Stimulated activated CD4-positive, alpha-beta T cell treated with anti-CD3 and anti-CD28 coated beads, Interleukin-1b, Interleukin-23, amount 100 ng/mL, for 4 hours (primary cell): Measurements from ENCODE around the gene LYAR.
A peak's percentile ranks its signal among the peaks of the same experiment; 100 is the strongest.

Source experiments
- DNase-seq, 2 donors: peaks; one replicate each; pipeline ENCODE4 v3.0.0-alpha.2; 2020; ENCODE audit warnings: low read depth in 2 of 2

Gene LYAR, protein sequence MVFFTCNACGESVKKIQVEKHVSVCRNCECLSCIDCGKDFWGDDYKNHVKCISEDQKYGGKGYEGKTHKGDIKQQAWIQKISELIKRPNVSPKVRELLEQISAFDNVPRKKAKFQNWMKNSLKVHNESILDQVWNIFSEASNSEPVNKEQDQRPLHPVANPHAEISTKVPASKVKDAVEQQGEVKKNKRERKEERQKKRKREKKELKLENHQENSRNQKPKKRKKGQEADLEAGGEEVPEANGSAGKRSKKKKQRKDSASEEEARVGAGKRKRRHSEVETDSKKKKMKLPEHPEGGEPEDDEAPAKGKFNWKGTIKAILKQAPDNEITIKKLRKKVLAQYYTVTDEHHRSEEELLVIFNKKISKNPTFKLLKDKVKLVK

DNA sequence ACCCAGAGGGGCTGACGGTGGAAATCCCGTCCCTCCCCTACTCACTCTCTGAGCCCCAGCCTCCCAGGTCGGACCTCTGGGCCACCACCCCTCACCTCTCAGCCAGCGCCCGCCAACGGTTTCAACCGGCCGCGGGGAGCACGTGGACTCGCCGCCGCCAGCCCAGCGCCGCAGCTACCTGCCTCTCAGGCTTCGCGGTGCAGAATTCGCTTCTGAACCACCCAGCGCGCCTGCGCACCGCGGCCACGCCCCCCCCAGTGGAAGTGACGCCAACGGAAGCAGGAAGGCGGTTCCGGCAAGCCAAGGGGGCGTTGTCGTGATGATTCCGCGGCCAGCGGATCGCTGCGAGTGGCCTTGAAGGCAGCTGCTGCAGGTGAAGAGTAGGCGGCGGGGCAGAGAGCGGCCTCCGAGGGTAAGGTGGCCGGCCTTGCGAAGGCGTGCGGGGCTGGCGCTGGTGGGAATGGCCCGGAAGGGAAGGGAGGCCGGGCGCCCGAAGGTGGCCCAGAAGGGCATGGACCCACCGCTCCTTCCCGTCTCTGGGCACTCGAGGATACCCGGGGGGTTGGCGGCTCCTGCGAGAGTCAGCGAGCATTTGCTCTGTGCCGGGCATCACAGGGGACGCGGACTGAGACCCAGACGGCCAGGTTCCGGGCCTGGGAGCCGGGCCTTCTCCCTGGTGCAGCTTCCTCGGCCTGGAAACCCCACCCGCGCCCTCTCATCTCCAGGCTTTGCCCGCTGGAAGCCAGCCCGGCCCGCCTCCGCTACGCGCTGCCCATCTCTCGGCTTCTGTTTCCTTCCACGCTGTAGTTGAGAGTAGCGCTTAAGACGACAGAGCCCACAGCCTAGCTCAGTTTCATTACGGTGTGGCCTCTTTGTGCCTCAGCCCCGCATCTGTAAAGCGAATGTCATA lies at the start of gene LYAR, which contains the start of gene ZBTB49:
LYAR (minus strand) TSS at position 214 of the 910 bp plus-strand sequence. CDS start 6,412 bp downstream, outside the sequence.
ZBTB49 (plus strand) TSS at position 311 of the 910 bp plus-strand sequence. CDS start 9,695 bp downstream, outside the sequence.
- DNase-seq = peak; percentile 94 to 96

DNA sequence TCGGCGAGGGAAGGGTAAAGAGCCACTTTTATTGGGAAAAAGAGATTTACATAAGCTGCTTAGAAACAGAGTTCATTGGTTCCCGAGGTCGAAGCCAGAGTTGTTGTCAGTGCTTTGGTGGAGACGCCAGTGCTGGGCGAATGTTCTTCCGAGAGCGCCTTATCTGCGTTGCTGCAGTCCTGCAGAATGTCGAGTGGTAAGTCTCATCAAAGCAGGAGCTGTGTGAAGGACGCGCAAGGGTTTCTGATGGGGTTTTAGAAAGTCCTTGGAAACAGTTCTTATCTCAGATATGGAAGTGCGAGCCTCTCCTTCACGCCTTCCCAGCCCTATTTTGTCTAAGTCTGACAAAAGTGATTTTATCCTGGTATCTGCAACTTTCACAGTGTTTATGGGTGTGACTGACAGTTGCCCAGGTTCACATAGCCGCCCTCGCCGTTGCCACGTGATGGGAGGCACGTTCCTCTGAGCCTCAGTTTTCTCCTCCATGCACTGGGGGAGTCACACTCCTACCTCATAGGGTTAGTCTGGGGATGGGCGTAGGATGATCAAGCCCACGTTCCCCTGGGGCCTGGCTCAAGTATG lies 49.6 kb upstream of the LYAR start:
- DNase-seq = no peak

DNA sequence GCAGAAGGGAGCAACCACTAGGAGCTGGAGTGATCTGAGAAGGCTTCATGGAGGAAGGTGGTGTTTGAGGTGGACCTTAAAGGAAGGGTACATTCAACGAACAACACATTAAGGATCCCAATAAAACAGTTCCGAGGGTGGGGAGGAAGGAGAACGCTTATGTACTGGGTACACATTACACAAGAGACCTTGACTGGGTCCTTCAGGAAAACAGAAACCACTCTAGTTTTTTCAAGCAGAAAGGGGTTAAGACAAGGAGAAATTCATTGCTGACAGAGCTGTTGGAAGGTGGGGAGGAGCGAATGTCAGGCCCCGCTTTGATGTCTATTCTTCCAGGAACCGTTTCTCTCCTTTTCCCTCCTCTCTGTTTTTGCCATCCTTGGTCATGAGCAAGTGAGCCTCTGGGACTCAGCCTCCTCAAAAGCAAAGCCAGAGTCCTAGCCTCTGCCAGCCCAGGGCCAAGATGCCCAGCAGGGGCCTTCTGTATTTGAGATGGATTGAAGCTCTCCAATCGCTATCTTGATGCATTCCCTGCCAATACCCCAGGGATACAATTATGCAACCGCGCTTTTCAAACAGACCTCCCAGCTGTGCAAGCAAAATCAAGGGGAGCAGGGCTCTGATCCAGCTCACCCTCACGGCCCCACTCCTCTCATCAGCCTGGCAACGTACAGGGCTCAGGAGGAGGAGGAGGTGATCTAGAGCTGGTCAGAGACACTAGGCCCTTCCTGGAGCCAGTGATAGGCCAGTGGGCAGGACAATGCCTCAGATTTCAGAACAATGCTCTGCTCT lies 48.5 kb upstream of the LYAR start:
- no peak for DNase-seq

DNA sequence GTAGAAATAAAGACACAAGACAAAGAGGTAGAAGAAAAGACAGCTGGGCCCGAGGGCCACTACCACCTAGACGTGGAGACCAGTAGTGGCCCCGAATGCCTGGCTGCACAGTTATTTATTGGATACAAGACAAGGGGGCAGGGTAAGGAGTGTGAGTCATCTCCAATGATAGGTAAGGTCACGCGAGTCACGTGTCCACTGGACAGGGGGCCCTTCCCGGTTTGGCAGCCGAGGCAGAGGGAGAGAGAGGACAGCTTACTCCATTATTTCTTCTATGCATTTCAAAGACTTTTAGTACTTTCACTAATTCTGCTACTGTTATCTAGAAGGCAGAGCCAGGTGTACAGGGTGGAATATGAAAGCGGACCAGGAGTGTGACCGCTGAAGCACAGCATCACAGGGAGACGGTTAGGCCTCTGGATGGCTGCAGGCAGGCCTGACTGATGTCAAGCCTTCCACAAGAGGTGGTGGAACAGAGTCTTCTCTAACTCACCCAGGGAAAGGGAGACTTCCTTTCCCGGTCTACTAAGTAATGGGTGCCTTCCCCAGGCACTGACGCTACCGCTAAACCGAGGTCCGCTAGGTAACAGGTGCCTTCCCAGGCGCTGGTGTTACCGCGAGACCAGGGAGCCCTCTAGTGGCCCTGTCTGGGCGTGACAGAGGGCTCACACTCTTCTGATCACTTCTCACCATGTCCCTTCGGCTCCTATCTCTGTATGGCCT lies 45.0 kb upstream of the LYAR start:
- DNase-seq = peak; percentile 55 to 66

DNA sequence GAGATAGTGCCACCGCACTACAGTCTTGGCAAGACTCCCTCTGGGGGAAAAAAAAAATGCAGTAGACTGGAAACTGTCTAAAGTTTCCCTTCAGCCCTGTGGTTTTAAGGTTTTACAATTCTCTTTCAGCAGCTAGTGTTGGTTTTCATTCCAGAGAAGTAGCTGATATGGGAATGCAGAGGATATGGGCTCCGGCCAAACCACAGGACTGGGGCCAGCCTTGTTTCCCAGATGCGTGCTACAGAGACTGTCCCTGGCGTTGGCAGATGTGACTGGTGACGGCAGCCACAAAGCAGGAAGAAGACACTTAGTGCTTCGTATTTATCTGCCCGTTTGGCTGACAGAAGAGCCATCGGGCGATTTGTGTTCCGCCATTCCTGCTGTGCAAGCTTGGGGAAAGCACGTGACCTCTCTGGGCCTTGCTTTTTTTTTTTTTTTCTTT lies 43.3 kb upstream of the LYAR start:
- DNase-seq = no peak

DNA sequence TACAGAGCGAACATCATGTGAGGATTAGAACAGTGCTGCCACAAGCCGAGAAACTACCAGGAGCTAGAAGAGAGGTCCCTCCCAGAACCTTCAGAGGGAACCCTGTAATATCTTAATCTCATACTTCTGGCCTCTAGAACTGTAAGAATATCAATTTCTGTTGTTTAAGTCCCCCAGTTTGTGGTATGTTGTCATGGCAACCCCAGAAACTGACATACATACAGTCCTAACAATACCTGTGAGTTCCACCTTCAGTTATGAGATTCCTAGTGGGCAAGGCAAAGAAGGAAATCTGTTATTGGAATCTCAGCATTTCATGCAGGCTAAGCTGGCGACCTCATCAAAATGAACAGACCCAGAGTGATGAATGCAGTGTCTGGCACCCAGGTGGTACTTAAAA lies 42.6 kb upstream of the LYAR start:
- no peak for DNase-seq

DNA sequence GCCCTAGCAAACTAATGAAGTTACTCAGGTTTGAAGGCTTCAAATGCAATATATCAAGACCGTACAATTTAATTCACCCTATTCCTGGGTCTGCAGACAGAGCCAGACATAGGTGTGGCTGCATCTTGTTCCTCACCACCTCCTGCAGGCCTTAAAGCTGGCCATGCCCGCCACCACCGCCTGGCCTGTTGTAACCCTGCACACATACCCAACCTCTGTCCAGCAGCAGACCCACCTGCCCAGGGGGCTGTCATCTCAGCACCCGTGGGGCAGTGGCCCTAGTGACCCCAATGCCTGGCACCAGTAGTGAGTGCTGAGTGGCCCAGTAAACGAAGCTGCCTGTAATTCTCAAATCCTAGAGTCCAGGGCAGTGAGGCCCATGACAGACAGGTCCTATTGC lies 40.8 kb upstream of the LYAR start:
- no peak for DNase-seq

DNA sequence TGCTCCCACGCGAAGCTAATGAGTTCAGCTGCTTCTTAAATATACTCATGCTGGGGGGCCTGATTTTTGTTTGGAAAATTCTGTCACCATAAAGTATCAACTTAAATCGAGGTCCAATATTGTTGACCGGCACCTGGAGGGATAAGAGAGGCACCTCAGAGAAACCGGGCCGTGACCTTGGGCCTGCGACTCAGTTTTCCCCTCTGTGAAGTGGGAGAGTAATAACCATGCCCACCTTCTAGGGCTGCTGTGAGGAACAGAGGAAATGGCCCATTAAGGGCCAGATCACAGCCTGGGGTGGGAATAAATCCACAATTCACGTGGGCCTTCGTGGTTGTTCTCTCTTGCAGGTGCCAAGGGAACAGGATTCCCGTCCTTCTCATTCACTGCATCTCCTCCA lies 39.5 kb upstream of the LYAR start:
- DNase-seq = no peak

DNA sequence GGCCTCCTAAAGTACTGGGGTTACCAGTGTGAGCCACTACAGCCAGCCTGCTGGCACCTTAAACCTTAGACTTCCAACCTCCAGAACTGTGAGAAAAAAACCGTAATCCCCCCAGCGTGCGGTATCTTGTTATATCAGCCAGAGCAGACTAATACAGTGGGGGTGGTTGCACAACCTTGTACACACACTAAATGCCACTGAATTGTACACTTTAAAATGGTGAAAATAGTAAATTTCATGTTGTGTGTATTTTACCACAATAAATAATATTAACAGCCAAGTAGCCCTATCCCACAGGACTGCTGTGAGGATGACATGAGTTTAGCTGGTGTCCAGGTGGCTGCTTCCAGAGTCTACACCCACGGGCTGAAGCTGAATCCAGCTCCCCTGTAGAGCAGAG lies 38.9 kb upstream of the LYAR start:
- DNase-seq = no peak

DNA sequence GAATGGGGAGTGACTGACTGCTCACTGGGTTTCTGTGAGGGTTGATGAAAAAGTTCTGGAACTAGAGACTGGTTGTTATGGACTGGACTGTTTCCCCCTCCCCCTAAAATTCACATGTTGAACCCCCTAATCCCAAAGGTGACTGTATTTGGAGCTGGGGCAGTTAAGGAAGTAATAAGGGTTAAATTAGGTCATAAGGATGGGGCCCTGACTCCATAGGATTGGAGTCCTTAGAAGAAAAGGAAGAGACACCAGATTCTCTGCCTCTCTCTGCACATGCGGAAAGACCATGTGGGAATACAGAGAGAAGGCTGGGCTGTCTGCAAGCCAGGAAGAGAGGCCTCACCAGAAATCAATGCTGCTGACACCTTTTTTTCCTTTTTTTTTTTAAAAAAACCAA lies 38.3 kb upstream of the LYAR start:
- DNase-seq = no peak

DNA sequence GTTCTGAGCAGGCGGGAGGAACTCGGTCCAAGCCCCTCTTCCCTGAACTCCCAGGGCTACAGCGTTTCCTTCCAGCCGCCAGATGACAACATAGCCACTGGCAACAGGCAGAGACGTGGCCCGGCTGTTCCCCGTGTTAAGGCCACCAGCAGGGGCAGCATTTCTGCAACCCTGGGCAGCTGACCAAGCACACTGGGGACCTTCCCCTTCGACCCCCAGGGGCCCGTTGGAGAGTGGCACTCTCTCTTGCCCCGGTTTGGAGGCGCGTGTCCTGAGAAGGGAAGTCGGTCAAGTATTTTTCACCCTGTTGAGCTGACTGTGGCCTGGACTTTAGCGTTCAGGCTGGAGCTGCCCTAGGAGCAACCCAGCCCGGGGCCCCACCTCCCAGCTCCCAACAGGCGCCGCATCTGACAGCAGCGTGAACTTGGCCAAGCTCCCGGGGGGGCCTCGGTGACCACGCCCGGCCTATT lies 37.7 kb upstream of the LYAR start:
- no peak for DNase-seq

DNA sequence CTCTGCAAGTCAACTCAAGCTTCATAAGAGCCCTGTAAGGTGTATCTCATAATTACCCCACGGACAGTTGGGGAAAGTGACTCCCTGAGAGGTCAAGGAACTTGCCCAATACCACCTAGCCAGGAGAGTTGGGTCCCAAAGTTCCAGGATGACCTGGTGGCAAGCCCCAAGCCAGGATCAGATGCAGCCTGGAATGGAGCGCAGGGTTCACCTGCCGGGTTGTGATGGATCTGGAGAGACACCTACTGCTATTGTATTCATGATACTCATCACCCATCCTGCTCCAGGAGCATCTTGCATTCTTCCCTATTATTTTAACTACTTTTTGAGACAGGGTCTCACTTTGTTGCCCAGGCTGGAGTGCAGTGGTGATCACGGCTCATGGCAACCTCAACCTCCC lies 36.2 kb upstream of the LYAR start:
- DNase-seq = no peak

DNA sequence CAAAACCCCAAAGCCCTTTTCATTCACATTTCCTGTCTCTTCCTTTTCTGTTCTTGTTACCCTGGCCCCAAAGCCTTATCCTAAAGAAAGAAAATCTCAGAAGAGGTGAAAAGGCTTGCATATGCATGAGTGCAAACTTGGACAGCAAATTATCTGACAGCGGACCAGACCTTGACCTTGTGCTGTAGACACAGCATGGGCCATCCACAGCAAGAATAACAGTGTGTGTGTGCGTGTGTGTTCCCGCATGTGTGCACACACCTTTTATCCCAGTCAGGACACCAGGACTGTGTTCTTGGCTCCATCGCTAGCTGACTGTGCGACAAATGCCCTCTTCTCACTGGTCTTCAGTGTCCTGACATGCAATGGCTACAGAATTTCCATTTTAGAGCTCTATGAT lies 35.4 kb upstream of the LYAR start:
- no peak for DNase-seq

DNA sequence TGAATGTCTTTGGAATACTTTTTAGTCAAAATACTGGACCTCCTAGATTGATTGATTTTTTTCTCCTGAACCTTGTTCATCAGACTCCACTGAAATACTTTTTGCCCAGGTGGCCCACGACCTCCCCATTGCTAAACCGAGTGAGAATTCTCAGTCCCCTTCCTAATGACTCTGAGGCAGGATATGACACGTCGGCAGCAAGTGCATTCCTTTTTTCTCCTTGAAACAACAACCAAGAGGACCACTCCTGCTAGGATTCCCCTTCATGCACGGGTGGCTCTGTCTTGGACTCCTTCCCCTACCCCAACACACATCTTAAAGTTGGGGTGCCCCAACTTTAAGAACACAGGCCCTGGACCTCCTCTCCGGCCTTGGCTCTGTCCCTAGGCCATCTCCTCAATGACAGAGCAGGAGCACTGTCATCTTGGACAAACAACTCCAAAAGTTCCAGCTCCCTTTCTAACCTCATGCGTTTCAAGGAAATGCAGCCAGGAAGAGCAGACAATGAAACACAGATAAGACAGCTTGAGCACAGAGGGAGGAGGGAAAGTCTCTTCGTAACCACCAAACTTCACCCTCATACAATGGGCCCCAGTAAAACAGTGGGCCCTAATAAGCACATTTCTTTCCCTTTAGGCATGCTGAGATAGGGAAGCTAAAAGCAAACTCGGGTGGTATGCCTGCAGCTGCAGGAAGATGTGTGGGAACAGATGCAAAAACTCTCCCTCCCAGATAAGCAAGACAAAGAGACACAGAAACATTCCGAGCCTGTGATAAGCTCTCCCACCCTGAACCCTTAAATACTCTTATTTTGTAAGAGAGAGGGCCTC lies 34.0 kb upstream of the LYAR start:
- DNase-seq = no peak

DNA sequence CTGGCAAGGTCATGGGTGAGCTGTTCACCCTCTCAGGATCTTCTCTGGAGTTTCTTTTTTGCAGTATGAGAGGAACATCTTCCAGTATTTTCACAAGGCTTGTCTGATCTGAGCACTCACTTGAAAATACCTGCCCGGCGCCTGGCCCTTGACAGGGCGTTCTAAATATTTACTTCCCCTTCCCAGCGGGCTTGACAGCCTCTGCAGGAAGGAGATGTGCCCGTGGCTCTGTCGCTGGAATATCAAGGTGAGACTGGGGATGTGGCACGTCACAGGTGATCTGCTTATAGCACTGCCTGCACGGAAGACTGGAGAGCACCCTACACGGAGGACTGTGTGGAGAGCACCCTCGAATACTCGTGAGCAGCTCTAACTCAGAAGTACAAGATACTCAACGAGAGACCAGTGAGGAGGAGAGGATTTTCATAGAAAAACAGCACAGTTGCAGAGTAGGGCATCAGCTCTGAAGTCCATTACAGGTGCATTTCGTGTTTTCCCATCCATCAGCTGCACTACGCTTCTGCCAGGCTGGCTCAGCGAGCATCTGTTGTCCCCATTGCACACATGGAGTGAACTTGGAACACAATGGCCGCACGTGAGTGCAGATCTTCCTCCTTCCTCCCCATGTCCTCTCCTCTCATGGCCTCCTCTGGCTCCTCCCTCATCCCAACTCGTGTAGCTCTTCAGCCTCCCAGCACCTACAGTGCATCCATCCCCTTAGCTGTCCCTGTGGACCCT lies 32.2 kb upstream of the LYAR start:
- DNase-seq = no peak

DNA sequence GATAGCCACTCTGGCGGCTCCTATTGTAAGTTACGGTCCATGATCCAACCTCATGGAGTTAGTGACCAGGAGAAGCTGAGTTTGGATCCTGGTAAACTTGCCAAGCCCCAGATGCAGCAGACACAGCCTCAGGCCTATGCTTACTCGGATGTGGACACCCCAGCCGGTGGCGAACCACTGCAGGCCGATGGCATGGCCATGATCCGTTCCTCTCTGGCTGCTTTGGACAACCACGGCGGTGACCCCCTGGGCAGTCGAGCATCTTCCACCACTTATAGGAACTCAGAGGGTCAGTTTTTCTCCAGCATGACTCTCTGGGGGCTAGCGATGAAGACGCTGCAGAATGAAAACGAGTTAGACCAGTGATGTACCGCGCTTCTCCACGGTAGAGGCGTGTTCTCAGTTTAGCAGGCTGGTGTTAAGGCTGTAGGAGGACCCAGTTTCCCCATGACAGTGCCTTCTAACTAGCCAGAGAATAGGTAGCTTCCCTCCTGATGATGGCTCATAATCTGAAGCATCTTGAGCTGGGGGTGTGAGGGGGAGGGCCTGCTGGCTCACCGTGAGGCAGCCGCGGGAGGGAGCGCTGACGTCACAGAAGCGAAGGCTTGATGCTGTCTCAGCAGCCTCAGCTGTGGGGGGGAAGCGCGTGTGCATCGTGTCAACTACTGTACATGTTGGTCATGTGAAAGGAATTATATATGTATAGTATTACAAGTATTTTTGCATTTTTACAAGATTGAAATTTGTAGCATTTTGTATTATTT lies 31.2 kb upstream of the LYAR start:
- DNase-seq = no peak

DNA sequence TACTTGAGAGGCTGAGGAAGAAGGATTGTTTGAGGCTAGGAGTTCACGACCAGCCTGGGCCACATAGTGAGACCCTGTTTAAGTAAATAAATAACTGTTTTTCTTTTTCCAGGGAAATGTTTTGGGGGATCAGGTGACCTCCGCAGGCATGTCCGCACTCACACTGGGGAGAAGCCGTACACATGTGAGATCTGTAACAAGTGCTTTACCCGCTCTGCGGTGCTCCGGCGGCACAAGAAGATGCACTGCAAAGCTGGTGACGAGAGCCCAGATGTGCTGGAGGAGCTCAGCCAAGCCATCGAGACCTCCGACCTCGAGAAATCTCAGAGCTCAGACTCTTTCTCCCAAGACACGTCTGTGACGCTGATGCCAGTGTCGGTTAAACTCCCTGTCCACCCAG lies 30.6 kb upstream of the LYAR start:
- no peak for DNase-seq

DNA sequence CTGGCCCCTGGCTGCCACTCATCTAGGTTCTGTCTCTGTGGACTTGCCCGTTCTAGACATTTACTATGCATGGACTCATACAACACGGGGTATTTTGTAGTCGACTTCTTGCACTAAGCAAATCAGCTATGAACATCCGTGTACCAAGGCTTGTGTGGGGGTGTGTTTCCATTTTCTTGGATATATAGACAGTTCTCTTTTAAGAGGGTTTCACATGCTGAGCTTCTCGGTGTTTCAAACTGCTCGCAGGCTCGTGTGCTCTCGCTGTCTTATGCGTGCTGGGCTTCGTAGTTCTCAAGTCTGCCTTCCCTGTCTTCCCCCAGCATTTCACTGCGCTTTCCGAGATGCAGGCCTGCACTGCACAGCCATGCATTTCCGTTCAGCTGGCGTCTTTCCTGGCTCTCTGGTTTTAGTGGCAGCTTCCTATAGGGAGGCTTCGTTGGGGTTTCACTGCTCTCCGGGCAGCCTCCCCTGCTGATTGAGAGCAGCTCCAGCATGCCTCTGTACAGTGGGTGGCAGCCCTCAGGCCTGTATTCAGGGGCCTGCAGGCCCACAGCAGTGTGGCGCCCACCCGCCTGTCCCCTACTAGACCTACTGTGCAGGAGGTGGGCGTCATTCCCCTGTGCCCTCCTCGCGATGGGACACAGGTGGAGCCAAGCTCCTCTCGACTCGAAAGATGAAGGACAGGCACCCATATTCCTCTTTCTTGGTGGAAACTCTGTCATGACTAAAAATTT lies 27.7 kb upstream of the LYAR start:
- DNase-seq = no peak
